Glomerular endothelial cell (primary cell): ENCODE data around the gene ATXN7L3. TPM values are rescaled to one million over a fixed set of nuclear protein-coding genes. Genes with fewer than 3 reads are reported as not detected.
"Not testable (repeated sequence)": the region's sequence is repeated elsewhere in the genome, so short reads cannot be mapped to it uniquely, and the experiment has no call there.

ENCODE experiments used
- DNase-seq: peaks from one replicate; pipeline ENCODE4 v3.0.0-alpha.2; 2011; ENCODE audit warnings: low read depth, low spot score; ENCODE audit errors: extremely low read depth
- total RNA-seq: library from RNA; depleted of rRNA; stranded (reverse); fragments of >200 nt; gene quantifications from 2 replicates; pipeline ENCODE4 v1.2.3, GENCODE V29; 2015

ATXN7L3 gene
- total RNA-seq, 1 donor from 2014 or later, result 69.1 TPM

- no peak for DNase-seq
Observed at GRCh38 chr17:44176671-44177501, 22.8 kb downstream of the ATXN7L3 start.

- no peak for DNase-seq
Observed at GRCh38 chr17:44176257-44176656, 23.4 kb downstream of the ATXN7L3 start.

- DNase-seq, result no peak
Observed at GRCh38 chr17:44174427-44174826, 25.3 kb downstream of the ATXN7L3 start.

GRCh38 chr17:44171931-44172455 is 27.7 kb downstream of the ATXN7L3 start:
- no peak for DNase-seq

- DNase-seq, result no peak
Observed at GRCh38 chr17:44170499-44171201, 29.0 kb downstream of the ATXN7L3 start, which contains the start of gene ASB16. ASB16 (plus strand) TSS chr17:44170704; CDS start chr17:44170790, 86 bp downstream.

- DNase-seq, result no peak
Observed at GRCh38 chr17:44170135-44170498, 29.6 kb downstream of the ATXN7L3 start.

- no peak for DNase-seq
Observed at GRCh38 chr17:44167181-44167861, 32.4 kb downstream of the ATXN7L3 start.

GRCh38 chr17:44164476-44164875 is 35.2 kb downstream of the ATXN7L3 start:
- no peak for DNase-seq

- no peak for DNase-seq
Observed at GRCh38 chr17:44159519-44160210, 40.0 kb downstream of the ATXN7L3 start.

GRCh38 chr17:44155488-44155887 is 44.2 kb downstream of the ATXN7L3 start:
- DNase-seq, result no peak

- DNase-seq, result no peak
Observed at GRCh38 chr17:44152875-44153274, 46.8 kb downstream of the ATXN7L3 start.

- no peak for DNase-seq
Observed at GRCh38 chr17:44149750-44150329, 49.8 kb downstream of the ATXN7L3 start.

GRCh38 chr17:44149066-44149465 is 50.6 kb downstream of the ATXN7L3 start:
- DNase-seq, result not testable (repeated sequence)

GRCh38 chr17:44147812-44148211 is 51.9 kb downstream of the ATXN7L3 start:
- DNase-seq, result no peak

GRCh38 chr17:44146375-44147346 is 53.0 kb downstream of the ATXN7L3 start:
- no peak for DNase-seq

GRCh38 chr17:44144966-44145739 is 54.5 kb downstream of the ATXN7L3 start:
- no peak for DNase-seq

- DNase-seq, result not testable (repeated sequence)
Observed at GRCh38 chr17:44143921-44144320, 55.8 kb downstream of the ATXN7L3 start.
